ENCODE measurements around the gene A3GALT2.
A peak's percentile ranks its signal among the peaks of the same experiment; 100 is the strongest.

Gene A3GALT2

GRCh38 chr1:33268457-33268856 is 52.4 kb downstream of the A3GALT2 start:
- Histone ChIP-seq H3K79me1 (replicated peaks; ENCODE audit: low read length, poor library complexity, severe bottlenecking) (peaks cover 62% of the 10 kb centered on the region), H4K91ac (ENCODE audit: low read length) (no peak overlapping the region), H3K4me2 (ENCODE audit: low read length, poor library complexity, severe bottlenecking) (no peak overlapping the region), H3K14ac (ENCODE audit: low read length in 2 of 2) (no peak overlapping the region), H3K18ac (ENCODE audit: low read depth in 1 of 2, low read length in 2 of 2) (no peak overlapping the region), H3K23ac (ENCODE audit: low read length in 2 of 2) (no peak overlapping the region), H3K4me3 (ENCODE audit: insufficient read depth in 1 of 2, low read depth in 1 of 2, low read length in 2 of 2) (no peak overlapping the region), H3K36me3 (ENCODE audit: control insufficient read depth in 1 of 2, insufficient read depth in 2 of 2, low read depth in 1 of 2, low read length in 2 of 2) (peaks cover 15 to 38% of the 10 kb centered on the region in 2 experiments), H4K8ac (ENCODE audit: low read length) (no peak overlapping the region), H2BK12ac (ENCODE audit: low read length in 2 of 2) (no peak overlapping the region), H3K27me3 (ENCODE audit: control insufficient read depth in 1 of 2, insufficient read depth in 1 of 2, low read length in 2 of 2) (no peaks in the 10 kb centered on the region), H2AK5ac (ENCODE audit: low read length, severe bottlenecking) (no peak overlapping the region), H3K27ac (ENCODE audit: low read length, poor library complexity, severe bottlenecking) (no peak overlapping the region), H2AFZ (ENCODE audit: low read depth, low read length) (no peak overlapping the region), H3K4me1 (ENCODE audit: control insufficient read depth, insufficient read depth, low read depth, low read length) (peaks cover 30% of the 10 kb centered on the region), H3K9me3 (ENCODE audit: control insufficient read depth, low read length) (no peaks in the 10 kb centered on the region), H2BK5ac (ENCODE audit: low read depth, low read length, poor library complexity, severe bottlenecking) (no peak overlapping the region), H3K4ac (ENCODE audit: low read depth in 1 of 2, low read length in 2 of 2) (no peak overlapping the region), H3K9ac (ENCODE audit: low read length) (peak overlapping the region; percentile 51), H2BK120ac (ENCODE audit: low read depth, low read length) (no peak overlapping the region), H2BK15ac (ENCODE audit: low read depth, poor library complexity, severe bottlenecking) (no peak overlapping the region)
- DNase-seq = no peak
- 76% methylated on average over 2 of the region's 2 CpGs for WGBS

GRCh38 chr1:33267468-33268205 is 53.3 kb downstream of the A3GALT2 start:
- H2BK15ac ChIP-seq (ENCODE audit: low read depth, poor library complexity, severe bottlenecking) = no peak overlapping the region
- H2AFZ ChIP-seq (ENCODE audit: low read depth, low read length) = no peak overlapping the region
- peak overlapping the region; percentile 16 for H3K9ac ChIP-seq (ENCODE audit: low read length)
- H4K91ac ChIP-seq (ENCODE audit: low read length) = no peak overlapping the region
- WGBS = 27% methylated on average over 2 of the region's 5 CpGs
- no peak overlapping the region for H2AK5ac ChIP-seq (ENCODE audit: low read length, severe bottlenecking)
- H2BK12ac ChIP-seq (ENCODE audit: low read length in 2 of 2) = no peak overlapping the region
- no peak overlapping the region for H4K8ac ChIP-seq (ENCODE audit: low read length)
- H2BK120ac ChIP-seq (ENCODE audit: low read depth, low read length) = no peak overlapping the region
- H3K4me2 ChIP-seq (ENCODE audit: low read length, poor library complexity, severe bottlenecking) = no peak overlapping the region
- no peaks in the 10 kb centered on the region for H3K9me3 ChIP-seq (ENCODE audit: control insufficient read depth, low read length)
- no peak overlapping the region for H3K23ac ChIP-seq (ENCODE audit: low read length in 2 of 2)
- no peak overlapping the region for H3K18ac ChIP-seq (ENCODE audit: low read depth in 1 of 2, low read length in 2 of 2)
- peaks cover 58% of the 10 kb centered on the region for H3K79me1 ChIP-seq (replicated peaks; ENCODE audit: low read length, poor library complexity, severe bottlenecking)
- H3K36me3 ChIP-seq (ENCODE audit: control insufficient read depth in 1 of 2, insufficient read depth in 2 of 2, low read depth in 1 of 2, low read length in 2 of 2) = peaks cover 19 to 41% of the 10 kb centered on the region in 2 experiments
- DNase-seq = no peak
- no peak overlapping the region for H3K27ac ChIP-seq (ENCODE audit: low read length, poor library complexity, severe bottlenecking)
- no peak overlapping the region for H2BK5ac ChIP-seq (ENCODE audit: low read depth, low read length, poor library complexity, severe bottlenecking)
- no peak overlapping the region for H3K4me3 ChIP-seq (ENCODE audit: insufficient read depth in 1 of 2, low read depth in 1 of 2, low read length in 2 of 2)
- H3K14ac ChIP-seq (ENCODE audit: low read length in 2 of 2) = no peak overlapping the region
- peaks cover 26% of the 10 kb centered on the region for H3K4me1 ChIP-seq (ENCODE audit: control insufficient read depth, insufficient read depth, low read depth, low read length)
- H3K4ac ChIP-seq (ENCODE audit: low read depth in 1 of 2, low read length in 2 of 2) = no peak overlapping the region
- no peaks in the 10 kb centered on the region for H3K27me3 ChIP-seq (ENCODE audit: control insufficient read depth in 1 of 2, insufficient read depth in 1 of 2, low read length in 2 of 2)

GRCh38 chr1:33266766-33267165 is 54.1 kb downstream of the A3GALT2 start:
- Histone ChIP-seq H3K9ac (ENCODE audit: low read length) (no peak overlapping the region), H4K8ac (ENCODE audit: low read length) (no peak overlapping the region), H4K91ac (ENCODE audit: low read length) (no peak overlapping the region), H3K14ac (ENCODE audit: low read length in 2 of 2) (no peak overlapping the region), H3K4me1 (ENCODE audit: control insufficient read depth, insufficient read depth, low read depth, low read length) (peaks cover 26% of the 10 kb centered on the region), H2AK5ac (ENCODE audit: low read length, severe bottlenecking) (no peak overlapping the region), H2BK120ac (ENCODE audit: low read depth, low read length) (no peak overlapping the region), H3K18ac (ENCODE audit: low read depth in 1 of 2, low read length in 2 of 2) (no peak overlapping the region), H2BK12ac (ENCODE audit: low read length in 2 of 2) (no peak overlapping the region), H2BK15ac (ENCODE audit: low read depth, poor library complexity, severe bottlenecking) (no peak overlapping the region), H3K79me1 (replicated peaks; ENCODE audit: low read length, poor library complexity, severe bottlenecking) (peaks cover 58% of the 10 kb centered on the region), H2AFZ (ENCODE audit: low read depth, low read length) (no peak overlapping the region), H3K9me3 (ENCODE audit: control insufficient read depth, low read length) (no peaks in the 10 kb centered on the region), H3K23ac (ENCODE audit: low read length in 2 of 2) (no peak overlapping the region), H3K27me3 (ENCODE audit: control insufficient read depth in 1 of 2, insufficient read depth in 1 of 2, low read length in 2 of 2) (no peaks in the 10 kb centered on the region), H3K36me3 (ENCODE audit: control insufficient read depth in 1 of 2, insufficient read depth in 2 of 2, low read depth in 1 of 2, low read length in 2 of 2) (peaks cover 21 to 39% of the 10 kb centered on the region in 2 experiments), H3K27ac (ENCODE audit: low read length, poor library complexity, severe bottlenecking) (no peak overlapping the region), H2BK5ac (ENCODE audit: low read depth, low read length, poor library complexity, severe bottlenecking) (no peak overlapping the region), H3K4me3 (ENCODE audit: insufficient read depth in 1 of 2, low read depth in 1 of 2, low read length in 2 of 2) (no peak overlapping the region), H3K4me2 (ENCODE audit: low read length, poor library complexity, severe bottlenecking) (no peak overlapping the region), H3K4ac (ENCODE audit: low read depth in 1 of 2, low read length in 2 of 2) (no peak overlapping the region)
- DNase-seq = no peak
- 92% methylated on average over 6 of the region's 6 CpGs for WGBS

GRCh38 chr1:33265780-33266605 is 54.9 kb downstream of the A3GALT2 start:
- Histone ChIP-seq H2BK15ac (ENCODE audit: low read depth, poor library complexity, severe bottlenecking) (no peak overlapping the region), H3K4me2 (ENCODE audit: low read length, poor library complexity, severe bottlenecking) (no peak overlapping the region), H3K14ac (ENCODE audit: low read length in 2 of 2) (no peak overlapping the region), H4K8ac (ENCODE audit: low read length) (no peak overlapping the region), H2BK12ac (ENCODE audit: low read length in 2 of 2) (no peak overlapping the region), H3K27ac (ENCODE audit: low read length, poor library complexity, severe bottlenecking) (no peak overlapping the region), H3K4me3 (ENCODE audit: insufficient read depth in 1 of 2, low read depth in 1 of 2, low read length in 2 of 2) (no peak overlapping the region), H3K36me3 (ENCODE audit: control insufficient read depth in 1 of 2, insufficient read depth in 2 of 2, low read depth in 1 of 2, low read length in 2 of 2) (peaks cover 21 to 31% of the 10 kb centered on the region in 2 experiments), H3K9ac (ENCODE audit: low read length) (no peak overlapping the region), H3K18ac (ENCODE audit: low read depth in 1 of 2, low read length in 2 of 2) (no peak overlapping the region), H3K4me1 (ENCODE audit: control insufficient read depth, insufficient read depth, low read depth, low read length) (peaks cover 25% of the 10 kb centered on the region), H3K23ac (ENCODE audit: low read length in 2 of 2) (no peak overlapping the region), H2AK5ac (ENCODE audit: low read length, severe bottlenecking) (no peak overlapping the region), H3K27me3 (ENCODE audit: control insufficient read depth in 1 of 2, insufficient read depth in 1 of 2, low read length in 2 of 2) (no peaks in the 10 kb centered on the region), H3K9me3 (ENCODE audit: control insufficient read depth, low read length) (no peaks in the 10 kb centered on the region), H2AFZ (ENCODE audit: low read depth, low read length) (no peak overlapping the region), H2BK5ac (ENCODE audit: low read depth, low read length, poor library complexity, severe bottlenecking) (no peak overlapping the region), H4K91ac (ENCODE audit: low read length) (no peak overlapping the region), H3K79me1 (replicated peaks; ENCODE audit: low read length, poor library complexity, severe bottlenecking) (peaks cover 53% of the 10 kb centered on the region), H3K4ac (ENCODE audit: low read depth in 1 of 2, low read length in 2 of 2) (no peak overlapping the region), H2BK120ac (ENCODE audit: low read depth, low read length) (no peak overlapping the region)
- 92% methylated on average over 10 of the region's 10 CpGs for WGBS
- no peak for DNase-seq

Data from mesenchymal stem cell (in vitro differentiated cells and primary cell).